SK-N-SH (cell line): Measurements from ENCODE around the gene CCDC30.

Source experiments
- CHD2 ChIP-seq: fragments of 150-350 bp; IDR thresholded peaks from 2 replicates; pipeline ENCODE4 v1.6.1; 2018; ENCODE audit warnings: low read length; ENCODE audit not compliant: partially characterized antibody
- CTCF ChIP-seq: fragments of 200-600 bp; sonication (generic); IDR thresholded peaks from 2 replicates; pipeline ENCODE4 v1.6.1; 2017; ENCODE audit warnings: antibody characterized with exemption, mild to moderate bottlenecking, moderate library complexity
- EZH2phosphoT487 ChIP-seq: fragments of 200-600 bp; sonication (generic); IDR thresholded peaks from 2 replicates; pipeline ENCODE4 v1.6.1; 2017; ENCODE audit warnings: low read depth, mixed run types, mild to moderate bottlenecking, antibody characterized with exemption, moderate library complexity, borderline replicate concordance
- GATA2 ChIP-seq: sonication (generic); formaldehyde crosslinking; IDR thresholded peaks from 2 replicates; pipeline ENCODE4 v1.5.0; 2020; ENCODE audit warnings: mild to moderate bottlenecking, missing genetic modification reagents
- JUND ChIP-seq: IDR thresholded peaks from 2 replicates; pipeline ENCODE4 v1.4.0; 2012
- MAX ChIP-seq: IDR thresholded peaks from 2 replicates; pipeline ENCODE4 v1.4.0; 2012; ENCODE audit warnings: low read depth
- MXI1 ChIP-seq: IDR thresholded peaks from 2 replicates; pipeline ENCODE4 v1.6.1; 2012; ENCODE audit warnings: mild to moderate bottlenecking, low read depth, low read length, improper control_type of control experiment
- NFIC ChIP-seq: IDR thresholded peaks from 2 replicates; pipeline ENCODE4 v1.4.0; 2012; ENCODE audit warnings: borderline replicate concordance
- POLR2AphosphoS5 ChIP-seq: IDR thresholded peaks from 2 replicates; pipeline ENCODE4 v1.6.1; 2012; ENCODE audit warnings: low read depth, low read length
- RAD21 ChIP-seq: IDR thresholded peaks from 2 replicates; pipeline ENCODE4 v1.6.1; 2012; ENCODE audit warnings: mild to moderate bottlenecking, low read length
- RCOR1 ChIP-seq: fragments of 150-350 bp; IDR thresholded peaks from 2 replicates; pipeline ENCODE4 v1.6.1; 2017; ENCODE audit warnings: antibody characterized with exemption, low read length
- USF2 ChIP-seq: fragments of 150-350 bp; IDR thresholded peaks from 2 replicates; pipeline ENCODE4 v1.6.1; 2017; ENCODE audit warnings: antibody characterized with exemption, low read length, low read depth, borderline replicate concordance
- YY1 ChIP-seq: IDR thresholded peaks from 2 replicates; pipeline ENCODE4 v1.4.0; 2012; ENCODE audit warnings: low read depth, mild to moderate bottlenecking

GRCh38 chr1:42691157-42691498 is 228.0 kb downstream of the CCDC30 start:
- TF ChIP-seq CTCF (no peak), RCOR1 (no peak), CHD2 (no peak), POLR2AphosphoS5 (no peak), EZH2phosphoT487 (no peak), YY1 (no peak), JUND (no peak), RAD21 (no peak), MXI1 (no peak), USF2 (no peak), MAX (no peak), GATA2 (CRISPR knock-in tag) (no peak), NFIC (no peak)
